ENCODE results near the gene IPP. TPM values are rescaled to one million over a fixed set of nuclear protein-coding genes. Genes with fewer than 3 reads are reported as not detected.

Gene IPP
- total and polyA plus RNA-seq, 2 of the 4 experiments (the other 2 are of a cell fraction), result 4.6 to 10.6 TPM

- no TSS peak for BruUV-seq (replicated peaks)
- in situ Hi-C loops (cut with MboI; ENCODE audit: low sequenced_read_pairs), result no loop called here
- Histone ChIP-seq H2BK5ac (ENCODE audit: low read depth, low read length, poor library complexity, severe bottlenecking) (peak overlapping the region; percentile 21), H3K79me1 (ENCODE audit: low read depth in 1 of 2, low read length in 2 of 2) (peaks cover 11 to 74% of the 10 kb centered on the region in 2 experiments), H3K9me1 (ENCODE audit: insufficient read depth, low read length) (peaks cover 18% of the 10 kb centered on the region), H3K18ac (ENCODE audit: low read depth, low read length) (0 out of 2 replicates have a peak overlapping the region, but pooled peaks have one; percentile 13), H3K4me3 (ENCODE audit: insufficient read depth, low read depth, low read length) (no peak overlapping the region), H4K8ac (ENCODE audit: low read depth in 2 of 2, low read length in 2 of 2) (no peak overlapping the region; a peak in 1 of 4 replicates), H3K56ac (ENCODE audit: extremely low read depth, insufficient read depth, low read length) (no peak overlapping the region), H3K36me3 (ENCODE audit: control insufficient read depth, insufficient read depth, low read length) (peaks cover under 1% of the 10 kb centered on the region), H2AK9ac (replicated peaks; ENCODE audit: low read depth, low read length, poor library complexity) (no peak overlapping the region), H4K5ac (ENCODE audit: low read depth, low read length) (no peak overlapping the region), H3K14ac (replicated peaks; ENCODE audit: low read depth, low read length) (peak overlapping the region; percentile 67), H3K27me3 (ENCODE audit: control insufficient read depth, insufficient read depth, low read length) (no peaks in the 10 kb centered on the region), H2BK15ac (ENCODE audit: low read depth, low read length) (no peak overlapping the region; the same call in 2 of the 3 replicates), H2BK120ac (ENCODE audit: low read depth, low read length) (peak overlapping the region; percentile 63; the same call in 1 of the 2 replicates), H2BK20ac (ENCODE audit: low read depth, low read length) (0 out of 2 replicates have a peak overlapping the region, but pooled peaks have one; percentile 76), H3K9me3 (ENCODE audit: control insufficient read depth, insufficient read depth, low read length) (no peaks in the 10 kb centered on the region), H4K91ac (ENCODE audit: insufficient read depth, low read depth, low read length) (no peak overlapping the region; the same call in 1 of the 2 replicates), H3K4ac (ENCODE audit: low read depth, low read length) (0 out of 2 replicates have a peak overlapping the region, but pooled peaks have one; percentile 70), H3K4me2 (ENCODE audit: low read depth, low read length) (peak overlapping the region; percentile 65), H3K9ac (ENCODE audit: low read depth, low read length) (peak overlapping the region; percentile 2; the same call in 1 of the 2 replicates), H2AFZ (replicated peaks; ENCODE audit: low read length, poor library complexity) (no peak overlapping the region), H3K23ac (ENCODE audit: low read depth, low read length) (peak overlapping the region; percentile 76), H4K20me1 (ENCODE audit: insufficient read depth, low read length) (peaks cover 86% of the 10 kb centered on the region), H2AK5ac (ENCODE audit: low read depth, low read length) (peak overlapping the region; percentile 38; the same call in 1 of the 2 replicates), H3K27ac (ENCODE audit: insufficient read depth, low read length) (peak overlapping the region; percentile 57; the same call in 1 of the 2 replicates), H3K4me1 (ENCODE audit: control insufficient read depth, insufficient read depth, low read length) (peaks cover 6% of the 10 kb centered on the region)
- ChIA-PET POLR2A (ENCODE audit: unreplicated experiment) (interaction anchor here (0.5 to 1.5 kb wide), 2 partner anchors 17 to 983 kb away, joined by 7 to 9 read pairs; partner anchors contain the start of gene GPBP1L1), CTCF (interaction anchor here (0.8 kb wide), 1 partner anchor 20 kb away, joined by 4 read pairs; no protein-coding TSS in a partner anchor)
- dilution Hi-C loops (cut with HindIII; ENCODE audit: low sequenced_read_pairs, unreplicated experiment), result no loop called here
- TF ChIP-seq RFX5 (IDR thresholded peaks at IDR 0.05; ENCODE audit: low read depth, low read length), result no peak
- no CpG with 5 or more reads among the region's 1 CpG for WGBS, 2 experiments (ENCODE audit: extremely low coverage in 2 of 2, insufficient read length in 1 of 2)
- DNase-seq, result peak; percentile 67
- intact Hi-C loops (cut with micrococcal nuclease), result no loop called here
- peak; percentile 82 for ATAC-seq (ENCODE audit: low read depth)
Measured at GRCh38 chr1:45669379-45669778, 81.1 kb downstream of the IPP start.
